ENCODE measurements around the gene CRELD2.

The CRELD2 gene

DNA sequence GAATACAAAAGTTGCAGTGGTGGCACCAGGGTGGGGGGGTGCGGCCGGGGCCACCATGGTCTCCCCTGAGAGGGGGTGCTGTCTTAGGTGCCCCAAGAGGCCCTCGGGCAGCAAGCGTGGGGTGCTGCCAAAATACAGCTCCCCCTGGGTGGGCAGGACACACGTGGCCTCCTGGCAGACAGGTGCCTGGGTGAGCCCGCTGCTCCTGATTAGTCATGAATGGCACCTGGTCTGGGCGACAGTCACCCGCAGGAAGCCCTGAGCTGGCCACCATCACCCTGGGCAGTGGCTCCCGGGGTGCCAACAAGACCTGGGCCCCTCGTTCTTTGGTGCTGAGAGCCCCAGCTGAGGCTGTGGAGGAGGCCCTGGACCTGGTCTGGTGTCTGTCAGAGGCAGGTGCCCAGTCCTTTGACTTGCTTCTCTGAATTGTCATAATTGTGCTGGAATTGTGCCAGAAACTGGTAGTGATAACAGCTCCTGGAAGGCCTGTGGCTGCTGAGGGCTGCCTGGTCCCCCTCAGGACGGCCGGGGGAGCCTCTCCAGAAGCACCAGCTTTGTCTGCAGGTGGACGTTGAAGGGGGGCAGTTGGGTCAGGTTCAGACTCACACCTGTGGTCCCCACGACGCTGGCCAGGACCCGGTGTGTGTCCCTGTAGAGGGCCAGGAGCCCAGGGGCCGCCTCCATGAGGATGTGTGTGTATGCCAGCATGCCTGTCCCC lies 15.0 kb upstream of the CRELD2 start:
- no peak for DNase-seq (ENCODE audit: low read depth)
- TF ChIP-seq, protein P1, sequence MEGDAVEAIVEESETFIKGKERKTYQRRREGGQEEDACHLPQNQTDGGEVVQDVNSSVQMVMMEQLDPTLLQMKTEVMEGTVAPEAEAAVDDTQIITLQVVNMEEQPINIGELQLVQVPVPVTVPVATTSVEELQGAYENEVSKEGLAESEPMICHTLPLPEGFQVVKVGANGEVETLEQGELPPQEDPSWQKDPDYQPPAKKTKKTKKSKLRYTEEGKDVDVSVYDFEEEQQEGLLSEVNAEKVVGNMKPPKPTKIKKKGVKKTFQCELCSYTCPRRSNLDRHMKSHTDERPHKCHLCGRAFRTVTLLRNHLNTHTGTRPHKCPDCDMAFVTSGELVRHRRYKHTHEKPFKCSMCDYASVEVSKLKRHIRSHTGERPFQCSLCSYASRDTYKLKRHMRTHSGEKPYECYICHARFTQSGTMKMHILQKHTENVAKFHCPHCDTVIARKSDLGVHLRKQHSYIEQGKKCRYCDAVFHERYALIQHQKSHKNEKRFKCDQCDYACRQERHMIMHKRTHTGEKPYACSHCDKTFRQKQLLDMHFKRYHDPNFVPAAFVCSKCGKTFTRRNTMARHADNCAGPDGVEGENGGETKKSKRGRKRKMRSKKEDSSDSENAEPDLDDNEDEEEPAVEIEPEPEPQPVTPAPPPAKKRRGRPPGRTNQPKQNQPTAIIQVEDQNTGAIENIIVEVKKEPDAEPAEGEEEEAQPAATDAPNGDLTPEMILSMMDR (IDR thresholded peaks at IDR 0.05; ENCODE audit: low read depth, low read length, missing control alignments), result no peak
- no peak overlapping the region for H3K4me3 ChIP-seq (ENCODE audit: low read depth, low read length)

DNA sequence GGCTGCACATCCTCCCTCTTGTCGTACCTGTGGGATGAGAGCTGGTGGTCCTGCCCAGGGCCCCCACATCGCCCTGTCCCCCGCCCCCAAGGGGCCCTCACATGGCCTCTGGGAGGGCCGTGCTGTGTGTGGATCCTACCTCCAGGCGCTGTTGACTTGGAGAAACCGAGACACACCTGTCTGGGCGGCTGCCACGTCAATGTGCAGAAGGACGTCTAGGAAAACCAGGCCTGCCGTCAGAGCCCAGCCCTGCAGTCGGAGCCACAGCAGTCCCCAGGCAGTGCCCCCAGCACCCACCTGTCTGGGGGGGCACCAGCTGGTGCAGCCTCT lies 14.4 kb upstream of the CRELD2 start:
- H3K4me3 ChIP-seq (ENCODE audit: low read depth, low read length), result no peak overlapping the region
- no peak for DNase-seq (ENCODE audit: low read depth)
- TF ChIP-seq, protein P1 (IDR thresholded peaks at IDR 0.05; ENCODE audit: low read depth, low read length, missing control alignments), result no peak

DNA sequence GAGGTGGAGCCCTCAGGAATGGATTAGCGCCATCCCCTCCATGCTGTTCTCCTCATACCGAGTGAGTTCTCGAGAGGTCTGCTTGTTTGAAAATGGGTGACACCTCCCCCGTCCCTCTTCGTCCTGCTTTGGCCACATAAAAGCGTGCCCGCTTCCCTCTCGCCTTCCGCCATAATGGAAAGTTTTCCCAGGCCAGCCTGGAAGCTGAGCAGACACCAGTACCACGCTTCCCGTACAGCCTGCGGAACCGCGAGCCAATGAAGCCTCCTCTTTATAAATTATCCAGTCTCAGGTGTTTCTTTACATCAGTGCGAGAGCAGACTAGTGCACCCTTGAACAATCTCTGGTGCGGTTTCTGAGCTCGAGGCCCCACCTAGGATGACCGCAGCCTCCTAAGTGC lies 13.0 kb upstream of the CRELD2 start:
- TF ChIP-seq, protein P1 (IDR thresholded peaks at IDR 0.05; ENCODE audit: low read depth, low read length, missing control alignments), result no peak
- H3K4me3 ChIP-seq (ENCODE audit: low read depth, low read length), result no peak overlapping the region
- no peak for DNase-seq (ENCODE audit: low read depth)

DNA sequence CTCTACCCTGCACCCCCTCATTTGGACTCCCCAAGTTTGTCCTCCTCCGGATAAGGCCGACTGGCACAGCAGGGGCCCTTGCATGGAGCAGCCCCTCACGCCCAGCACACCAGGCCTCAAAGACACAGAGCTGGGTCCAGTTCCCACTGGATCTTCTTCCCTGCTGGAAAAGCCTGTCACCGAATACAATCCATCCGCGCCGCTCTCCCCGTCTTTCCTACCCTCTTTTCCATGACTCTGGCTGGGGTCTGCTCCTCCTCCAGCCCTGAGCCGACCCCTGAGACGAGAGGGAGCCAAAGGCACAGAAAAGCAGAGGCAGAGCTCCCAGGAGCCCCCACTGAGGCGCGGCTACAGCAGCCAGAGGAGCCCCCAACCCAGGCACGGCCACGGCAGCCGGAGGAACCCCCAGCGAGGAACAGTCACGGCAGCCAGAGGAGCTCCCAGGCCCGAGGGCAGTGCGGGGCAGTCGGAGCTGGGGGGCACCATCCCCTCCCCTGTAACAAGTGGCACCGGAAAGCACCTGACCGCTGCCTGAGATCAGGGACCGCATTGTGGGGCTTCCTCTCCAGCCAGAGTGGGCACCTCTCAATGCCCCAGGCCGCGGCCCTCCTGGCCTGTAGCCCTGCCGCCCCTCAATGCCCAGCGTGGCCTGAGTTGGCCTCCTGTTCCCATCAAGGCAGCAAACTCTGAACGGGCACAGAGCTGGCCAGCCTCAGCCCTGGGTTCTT lies 12.2 kb upstream of the CRELD2 start:
- no peak for DNase-seq (ENCODE audit: low read depth)
- H3K4me3 ChIP-seq (ENCODE audit: low read depth, low read length), result no peak overlapping the region
- TF ChIP-seq, protein P1 (IDR thresholded peaks at IDR 0.05; ENCODE audit: low read depth, low read length, missing control alignments), result no peak

DNA sequence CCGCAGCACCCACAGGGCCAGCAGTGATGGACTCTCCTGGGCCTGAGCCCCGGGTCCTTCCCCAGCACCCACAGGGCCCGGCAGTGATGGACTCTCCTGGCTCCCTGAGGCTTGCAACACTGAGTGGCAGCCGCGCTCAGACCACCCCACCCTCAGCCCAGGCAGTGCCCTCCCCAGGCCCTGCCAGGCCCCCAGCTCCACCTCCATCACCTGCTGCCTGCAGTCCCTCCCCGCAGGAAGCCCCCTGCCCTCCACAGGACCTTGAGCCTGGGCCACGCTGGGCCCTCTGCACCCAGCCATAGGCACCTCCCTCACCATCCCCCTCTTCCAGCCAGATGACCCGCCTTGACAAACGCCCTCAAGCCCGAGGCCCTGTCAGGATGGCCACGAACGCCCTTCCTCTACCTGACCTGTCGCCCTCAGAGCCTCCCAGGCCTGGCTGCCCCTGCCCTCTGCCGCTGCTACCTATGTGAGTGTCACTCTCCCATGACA lies 11.6 kb upstream of the CRELD2 start:
- DNase-seq (ENCODE audit: low read depth), result no peak
- no peak overlapping the region for H3K4me3 ChIP-seq (ENCODE audit: low read depth, low read length)
- TF ChIP-seq, protein P1 (IDR thresholded peaks at IDR 0.05; ENCODE audit: low read depth, low read length, missing control alignments), result no peak

DNA sequence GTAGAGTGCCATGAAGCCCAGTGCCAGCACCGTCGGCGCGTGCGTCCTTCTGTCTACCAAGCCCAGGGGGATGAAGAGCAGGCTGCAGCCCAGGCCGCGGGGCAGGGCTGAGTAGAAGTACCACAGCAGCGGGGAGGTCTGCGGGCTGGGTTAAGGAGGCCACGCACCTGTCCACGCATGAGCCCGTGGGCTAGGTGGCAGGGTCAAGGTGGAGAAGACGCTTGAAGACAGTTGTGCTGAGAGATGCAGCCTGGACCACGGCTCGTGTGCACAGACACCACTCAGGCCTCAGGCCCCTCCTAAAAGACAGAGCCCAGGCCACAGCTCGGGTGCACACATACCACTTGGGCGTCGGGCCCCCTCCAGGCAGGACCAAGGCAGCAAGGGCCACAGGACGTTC lies 10.6 kb upstream of the CRELD2 start:
- H3K4me3 ChIP-seq (ENCODE audit: low read depth, low read length), result no peak overlapping the region
- DNase-seq (ENCODE audit: low read depth), result no peak
- TF ChIP-seq, protein P1 (IDR thresholded peaks at IDR 0.05; ENCODE audit: low read depth, low read length, missing control alignments), result no peak

Measured in GM12864 (cell line).